ENCODE results near the gene BMPR1B.

BMPR1B gene

DNA sequence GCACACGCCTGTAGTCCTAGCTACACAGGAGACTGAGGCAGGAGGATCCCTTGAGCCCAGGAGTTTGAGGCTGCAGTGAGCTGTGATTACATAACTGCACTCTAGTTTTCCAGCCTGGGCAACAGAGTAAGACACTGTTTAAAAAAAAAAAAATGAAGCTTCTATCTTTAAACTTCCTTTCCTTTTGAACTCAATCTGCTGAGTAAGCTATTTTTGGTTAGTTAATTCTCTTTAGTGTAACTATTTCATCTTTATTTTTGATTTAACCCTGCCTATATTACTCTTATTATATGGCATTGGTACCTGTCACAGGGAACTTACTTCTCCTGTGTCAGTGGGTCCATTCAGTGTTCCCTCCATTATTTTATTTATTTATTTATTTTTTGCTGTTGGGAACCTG is 160.8 kb downstream of the BMPR1B start:
- DNase-seq: no peak

GRCh38 chr4:94920369-94920768 is 162.6 kb downstream of the BMPR1B start:
- no peak for DNase-seq

DNA sequence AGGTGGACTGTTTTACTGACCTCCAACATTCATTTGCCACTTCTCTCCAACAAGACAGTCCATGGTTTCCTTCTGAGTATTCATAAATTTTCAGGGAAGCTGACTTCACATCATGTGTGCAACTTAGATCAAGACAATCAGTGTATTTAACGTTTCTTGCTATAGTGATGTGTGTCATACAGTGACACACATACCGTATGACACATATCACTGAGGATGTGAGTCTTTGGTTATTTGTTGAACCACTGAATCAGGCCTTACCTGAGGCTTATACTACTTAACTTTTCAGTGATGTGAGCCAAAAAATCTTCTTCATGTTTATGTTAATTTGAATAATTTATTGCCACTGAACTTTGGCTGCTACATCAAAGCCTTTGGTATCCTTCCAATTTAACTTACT is 166.8 kb downstream of the BMPR1B start:
- no peak for DNase-seq

DNA sequence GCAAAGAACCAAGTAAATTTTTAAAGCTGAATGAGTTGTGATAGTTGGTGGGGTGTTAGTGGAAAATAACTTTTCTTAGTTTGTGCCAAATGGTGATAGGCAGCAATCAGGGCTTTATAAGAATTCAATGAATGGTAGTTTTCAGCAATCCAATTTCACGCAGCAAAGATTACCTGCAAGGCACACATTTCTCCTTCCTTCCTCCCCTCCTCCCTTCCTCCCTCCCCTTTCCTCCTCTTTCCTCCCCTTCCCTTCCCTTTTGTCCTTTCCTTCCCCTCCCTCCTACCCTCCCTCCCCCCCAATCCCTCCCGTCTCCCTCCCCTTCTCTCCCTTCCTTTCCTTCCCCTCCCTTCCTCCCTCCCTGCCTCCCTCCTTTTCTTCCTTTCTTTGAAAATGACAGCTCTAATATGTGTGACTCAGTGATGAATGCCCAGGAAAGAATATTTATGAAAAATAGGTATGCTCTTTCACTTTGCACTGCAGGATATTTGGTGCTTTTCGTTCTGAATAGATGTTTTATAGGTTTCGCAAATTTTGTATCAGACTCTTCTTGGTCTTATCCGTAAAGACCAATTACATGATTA is 168.1 kb downstream of the BMPR1B start:
- DNase-seq: no peak

DNA sequence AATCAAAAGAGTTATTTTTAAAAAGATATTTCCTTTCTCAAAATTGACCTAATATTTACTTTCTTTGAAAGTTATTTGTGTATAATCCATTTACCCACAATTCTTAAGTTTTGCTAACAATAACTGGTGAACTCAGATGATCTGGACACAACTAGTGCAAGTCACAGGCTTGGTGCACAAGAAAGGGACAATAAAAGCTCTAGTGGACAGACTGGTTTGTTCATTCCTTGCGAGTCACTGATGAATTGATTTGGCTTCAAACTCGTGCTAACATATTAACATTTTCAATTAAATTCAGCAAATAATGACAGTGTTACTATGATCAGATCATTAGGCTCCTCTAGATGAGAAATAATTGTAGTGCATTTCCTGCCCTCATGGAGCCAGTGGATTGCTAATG is 169.2 kb downstream of the BMPR1B start:
- DNase-seq: no peak

GRCh38 chr4:94927696-94928095 is 169.9 kb downstream of the BMPR1B start:
- DNase-seq: no peak

GRCh38 chr4:94929696-94930095 is 171.9 kb downstream of the BMPR1B start:
- no peak for DNase-seq

- DNase-seq: no peak
Observed at GRCh38 chr4:94931626-94932025, 173.9 kb downstream of the BMPR1B start.

DNA sequence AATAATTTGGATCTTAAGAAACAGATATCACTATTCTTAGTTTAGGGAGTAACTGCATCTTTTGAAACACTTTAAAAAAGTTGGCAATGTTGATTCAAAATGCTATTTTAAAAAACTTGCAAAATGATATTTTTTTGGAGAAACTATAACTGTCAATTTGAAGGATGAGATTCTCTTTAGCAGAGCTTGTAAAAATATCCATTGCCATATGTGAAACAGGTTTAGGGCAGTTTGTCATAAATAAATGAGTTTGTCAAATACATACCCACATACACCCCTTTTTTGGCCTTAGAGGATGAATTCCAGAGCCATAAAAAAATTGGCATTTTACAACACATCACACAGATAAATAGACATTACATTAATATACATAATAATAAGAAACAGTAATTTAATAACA is 174.6 kb downstream of the BMPR1B start:
- DNase-seq: no peak

DNA sequence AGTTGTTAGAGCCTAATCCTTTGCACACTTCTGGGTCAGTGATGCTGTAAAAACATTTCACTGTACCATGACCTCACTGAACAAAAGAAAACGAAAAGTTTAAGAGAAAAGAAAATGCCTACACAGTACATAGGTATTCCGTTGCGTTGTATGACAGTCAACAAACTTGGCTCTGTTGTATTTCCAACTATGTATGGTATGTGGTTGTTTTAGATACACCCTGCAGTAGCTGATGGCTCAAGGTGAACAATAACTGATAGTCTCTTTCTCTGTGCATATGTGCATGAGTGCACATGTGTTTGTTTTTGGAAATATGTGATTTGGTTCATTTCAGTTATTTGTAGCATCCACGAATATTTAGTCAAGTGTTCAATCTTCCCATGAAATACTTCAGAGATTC is 176.0 kb downstream of the BMPR1B start:
- DNase-seq: no peak

GRCh38 chr4:94934201-94934600 is 176.4 kb downstream of the BMPR1B start:
- no peak for DNase-seq

- no peak for DNase-seq
Observed at GRCh38 chr4:94934864-94935263, 177.1 kb downstream of the BMPR1B start.

- DNase-seq: no peak
Observed at GRCh38 chr4:94936854-94937253, 179.1 kb downstream of the BMPR1B start.

DNA sequence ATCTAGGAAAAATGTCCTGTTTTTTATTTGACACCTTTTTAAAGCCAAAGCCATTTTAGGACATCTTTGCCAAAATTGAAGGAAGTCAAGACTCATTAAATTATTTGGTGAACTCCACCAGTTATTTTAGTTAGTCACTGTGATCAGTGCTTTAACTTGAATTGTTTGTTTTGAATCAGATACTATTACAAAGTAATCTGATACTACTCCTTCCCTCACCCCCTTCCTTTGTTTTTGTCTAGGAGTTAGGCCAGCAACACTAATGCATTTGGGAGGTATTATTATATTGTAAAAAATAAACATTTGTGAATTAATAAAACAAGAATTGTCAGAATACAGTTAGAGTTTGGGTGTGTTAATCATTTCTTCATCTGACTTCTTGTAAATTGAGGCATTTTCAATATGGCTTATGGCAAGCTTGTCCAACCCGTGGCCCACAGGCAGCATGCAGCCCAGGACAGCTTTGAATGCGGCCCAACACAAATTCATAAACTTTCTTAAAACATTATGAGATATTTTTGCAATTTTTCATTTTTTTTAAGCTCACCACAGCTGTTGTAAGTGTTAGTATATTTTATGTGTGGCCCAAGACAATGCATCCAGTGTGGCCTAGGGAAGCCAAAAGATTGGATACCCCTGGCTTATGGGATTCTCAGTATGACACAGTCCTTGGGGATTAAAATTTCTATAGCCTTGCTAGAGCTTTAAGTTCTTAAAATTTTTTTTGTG is 182.2 kb downstream of the BMPR1B start:
- DNase-seq: no peak

DNA sequence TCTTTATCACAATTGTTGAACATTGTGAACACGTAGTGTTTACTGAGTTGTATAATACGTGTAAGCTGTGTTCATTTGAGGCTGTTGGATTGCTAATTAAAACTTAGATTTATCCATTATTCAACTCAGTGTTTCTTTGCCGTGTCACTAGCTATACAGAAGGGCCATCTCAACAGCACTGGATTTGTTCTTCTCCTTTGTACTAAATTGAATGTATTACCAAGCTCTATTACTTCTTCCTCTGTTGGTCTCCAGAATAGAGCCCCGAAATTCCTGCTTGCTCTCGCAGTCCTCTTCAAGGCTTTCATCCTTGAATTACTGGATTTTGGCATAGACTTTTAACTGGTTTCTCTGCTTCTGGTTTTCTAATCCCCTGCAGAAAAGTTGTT is 182.8 kb downstream of the BMPR1B start:
- no peak for DNase-seq

- no peak for DNase-seq
Observed at GRCh38 chr4:94941706-94942105, 184.0 kb downstream of the BMPR1B start.

DNA sequence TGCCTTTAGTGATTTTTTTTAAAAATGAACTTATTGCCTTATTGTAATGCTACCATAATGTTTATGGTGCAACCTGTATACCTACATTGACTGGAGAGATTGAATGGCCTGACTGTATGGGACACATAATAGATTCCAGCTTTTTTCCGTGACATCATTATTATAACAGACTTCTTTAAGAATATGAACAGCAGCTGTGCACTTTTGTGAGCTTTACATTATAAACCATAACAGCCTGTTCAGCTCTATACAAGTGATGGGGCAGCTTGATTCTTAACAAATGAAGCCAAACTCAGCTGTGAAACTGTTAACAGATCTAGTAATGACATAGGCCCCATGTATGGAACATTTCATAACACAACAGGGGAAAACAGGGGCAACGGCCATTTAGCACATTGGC is 187.0 kb downstream of the BMPR1B start:
- no peak for DNase-seq

- no peak for DNase-seq
Observed at GRCh38 chr4:94947681-94948108, 189.9 kb downstream of the BMPR1B start.

DNA sequence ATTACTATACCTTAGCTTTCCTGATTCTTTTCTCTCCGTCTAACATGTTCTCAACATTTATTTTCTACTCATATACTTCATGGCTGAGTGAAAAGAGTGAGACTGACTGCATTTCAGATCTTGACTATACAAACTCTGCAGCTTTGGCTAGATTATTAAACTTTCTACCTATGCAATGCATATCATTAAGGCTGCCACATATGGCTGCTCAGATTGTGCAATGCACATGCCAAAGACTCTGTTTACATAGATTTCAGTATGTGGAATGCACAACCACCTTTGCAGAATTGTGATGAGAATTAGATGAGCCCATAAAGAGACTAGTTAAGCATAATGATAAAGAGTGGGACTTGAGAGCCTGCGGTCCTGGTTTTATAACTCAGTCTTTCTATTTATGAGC is 196.5 kb downstream of the BMPR1B start:
- DNase-seq: no peak

DNA sequence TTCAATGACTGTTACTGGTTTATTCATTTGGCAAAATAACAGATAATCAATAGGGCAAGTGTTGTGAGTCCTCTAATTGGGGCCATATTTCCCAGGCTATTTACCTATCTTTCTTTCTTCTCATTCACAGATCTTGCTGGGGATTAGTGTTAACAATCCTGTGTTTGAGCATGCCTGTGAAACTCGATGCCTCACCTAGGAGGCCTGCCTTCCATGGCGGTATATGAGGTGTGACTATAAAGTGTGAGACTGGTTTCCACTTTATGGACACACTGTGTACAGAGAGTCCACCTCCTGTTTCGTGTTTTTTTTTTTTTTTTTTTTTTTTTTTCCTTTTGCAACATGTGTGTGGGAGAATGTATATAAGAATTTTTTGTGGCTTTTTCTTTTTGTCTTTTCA is 199.3 kb downstream of the BMPR1B start:
- no peak for DNase-seq

- DNase-seq: no peak
Observed at GRCh38 chr4:94959307-94959706, 201.6 kb downstream of the BMPR1B start.

DNA sequence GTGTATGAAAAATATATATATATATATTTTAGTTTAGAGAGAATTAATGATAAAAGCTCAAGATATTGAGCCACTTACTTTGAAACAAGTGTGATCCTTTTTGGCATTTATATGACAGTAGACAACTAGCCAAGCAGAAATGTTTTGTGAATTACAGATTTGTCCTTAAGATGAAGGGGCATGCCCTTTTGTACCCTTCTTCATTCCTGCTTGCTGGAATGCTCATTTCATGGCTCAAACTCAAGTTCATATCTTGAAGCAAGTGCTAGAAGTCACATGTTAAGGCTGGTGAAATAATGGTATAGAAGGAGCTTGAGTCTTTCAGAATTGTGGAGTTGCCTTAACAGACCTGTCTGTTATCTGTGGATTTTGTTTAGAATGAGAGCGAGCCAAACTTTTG is 203.0 kb downstream of the BMPR1B start:
- DNase-seq: no peak

- DNase-seq: no peak
Observed at GRCh38 chr4:94961420-94961819, 203.7 kb downstream of the BMPR1B start.

- no peak for DNase-seq
Observed at GRCh38 chr4:94962484-94962883, 204.7 kb downstream of the BMPR1B start.

GRCh38 chr4:94965852-94966251 is 208.1 kb downstream of the BMPR1B start:
- DNase-seq: no peak

Data from CD4-positive, alpha-beta T cell treated with Interleukin-15 for 1 hour (primary cell).